ENCODE results near the gene CYSTM1. TPM values are rescaled to one million over a fixed set of nuclear protein-coding genes. Genes with fewer than 3 reads are reported as not detected.

CYSTM1 gene, protein sequence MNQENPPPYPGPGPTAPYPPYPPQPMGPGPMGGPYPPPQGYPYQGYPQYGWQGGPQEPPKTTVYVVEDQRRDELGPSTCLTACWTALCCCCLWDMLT
- total RNA-seq, result 10 to 100 TPM; 37.0 to 51.7 TPM

DNA sequence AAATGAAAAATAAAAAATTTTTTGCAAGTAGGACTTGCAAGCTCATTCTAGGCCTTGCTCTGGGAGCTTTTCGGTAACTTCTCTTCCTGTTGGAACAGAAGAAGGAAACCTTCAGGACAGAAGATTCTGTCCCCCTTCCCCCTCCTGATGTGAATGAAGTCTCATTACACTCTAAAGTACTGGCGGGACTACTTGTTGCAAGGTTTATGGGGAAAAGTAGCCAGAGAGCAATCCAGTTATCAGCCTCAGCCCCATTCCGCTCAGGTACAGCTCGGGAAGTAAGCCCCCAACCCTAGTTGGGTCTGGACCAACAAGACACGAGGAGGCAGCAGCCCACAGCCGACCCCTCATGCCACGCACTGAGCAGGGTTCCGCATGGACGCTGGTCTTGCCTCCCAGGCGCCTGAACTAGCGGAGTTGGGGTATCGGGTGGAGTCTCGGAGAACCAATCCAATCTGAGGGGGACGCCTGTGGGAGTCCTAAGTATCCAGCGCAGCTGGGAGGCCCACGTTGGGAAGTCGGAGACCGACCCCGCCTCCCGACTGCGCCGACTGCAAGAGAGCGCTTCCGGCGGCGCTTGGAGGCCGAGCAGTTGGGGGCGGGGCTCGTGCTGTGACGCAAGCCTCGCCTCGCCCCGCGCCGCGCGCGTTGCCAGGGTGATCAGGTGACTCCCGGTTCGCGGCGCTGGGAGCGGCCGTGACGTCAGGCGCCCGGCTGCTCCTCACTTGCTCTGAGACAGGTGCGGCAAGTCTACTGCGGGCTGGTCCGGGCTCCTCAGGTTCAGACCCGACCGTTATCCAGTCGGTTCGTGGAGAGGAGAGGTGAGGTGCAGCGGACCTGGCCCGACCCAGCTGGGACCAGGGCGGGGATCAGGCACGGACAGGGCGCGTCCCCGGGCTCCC, at the start of gene CYSTM1:
Gene CYSTM1, plus strand, starts transcription at position 724 of the 902 bp plus-strand sequence. CDS start 19,278 bp downstream, outside the sequence.
- intact Hi-C loops (cut with DNase I), result loop anchor here (5.0 to 10.0 kb wide), 2 partner anchors 60 to 173 kb away; partner anchors contain the start of gene HBEGF
- 1% methylated on average over 46 of the region's 61 CpGs for WGBS
- Histone ChIP-seq H3K36me3 (no peaks in the 10 kb centered on the region), H3K4me1 (replicated peaks) (no peaks in the 10 kb centered on the region), H3K9me3 (no peaks in the 10 kb centered on the region), H3K4me3 (peak within 1 kb of the TSS; percentile 88 to 97), H3K27me3 (replicated peaks; ENCODE audit: insufficient read depth) (no peaks in the 10 kb centered on the region), H3K27ac (peak within 1 kb of the TSS; percentile 99)
- peak; percentile 97 for DNase-seq (ENCODE audit: low spot score)
- TF ChIP-seq, protein P1, sequence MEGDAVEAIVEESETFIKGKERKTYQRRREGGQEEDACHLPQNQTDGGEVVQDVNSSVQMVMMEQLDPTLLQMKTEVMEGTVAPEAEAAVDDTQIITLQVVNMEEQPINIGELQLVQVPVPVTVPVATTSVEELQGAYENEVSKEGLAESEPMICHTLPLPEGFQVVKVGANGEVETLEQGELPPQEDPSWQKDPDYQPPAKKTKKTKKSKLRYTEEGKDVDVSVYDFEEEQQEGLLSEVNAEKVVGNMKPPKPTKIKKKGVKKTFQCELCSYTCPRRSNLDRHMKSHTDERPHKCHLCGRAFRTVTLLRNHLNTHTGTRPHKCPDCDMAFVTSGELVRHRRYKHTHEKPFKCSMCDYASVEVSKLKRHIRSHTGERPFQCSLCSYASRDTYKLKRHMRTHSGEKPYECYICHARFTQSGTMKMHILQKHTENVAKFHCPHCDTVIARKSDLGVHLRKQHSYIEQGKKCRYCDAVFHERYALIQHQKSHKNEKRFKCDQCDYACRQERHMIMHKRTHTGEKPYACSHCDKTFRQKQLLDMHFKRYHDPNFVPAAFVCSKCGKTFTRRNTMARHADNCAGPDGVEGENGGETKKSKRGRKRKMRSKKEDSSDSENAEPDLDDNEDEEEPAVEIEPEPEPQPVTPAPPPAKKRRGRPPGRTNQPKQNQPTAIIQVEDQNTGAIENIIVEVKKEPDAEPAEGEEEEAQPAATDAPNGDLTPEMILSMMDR (IDR thresholded peaks at IDR 0.05), result peak in 2 of 4 experiments; percentile 21 to 50
- TF ChIP-seq POLR2A (IDR thresholded peaks at IDR 0.05) (peak; percentile 97), POLR2AphosphoS5 (IDR thresholded peaks at IDR 0.05) (peak; percentile 98)

DNA sequence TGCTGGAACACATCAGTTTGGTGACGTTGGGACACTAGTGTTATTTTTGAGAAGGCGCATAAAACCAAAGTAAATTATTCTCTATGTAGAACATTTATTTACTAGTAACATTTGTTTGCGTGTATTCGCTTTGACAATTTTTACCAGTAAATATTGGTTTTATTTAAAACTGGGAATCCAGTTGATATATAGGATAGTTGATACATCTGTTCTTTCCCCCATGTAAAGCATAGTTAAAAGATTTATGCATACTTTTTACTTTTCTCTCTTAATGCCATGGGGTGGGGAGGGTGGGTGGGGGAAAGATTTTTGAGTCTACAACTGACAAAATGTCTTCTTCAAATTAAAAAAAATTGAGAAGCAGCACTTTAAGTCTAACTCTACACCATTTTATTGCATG, 49.4 kb upstream of the CYSTM1 start, which contains the start of gene IGIP:
Gene IGIP, plus strand, starts transcription at position 301 of the 400 bp plus-strand sequence. CDS start 2,540 bp downstream, outside the sequence.
- TF ChIP-seq POLR2A (IDR thresholded peaks at IDR 0.05) (no peak), POLR2AphosphoS5 (IDR thresholded peaks at IDR 0.05) (no peak)
- TF ChIP-seq, protein P1 (IDR thresholded peaks at IDR 0.05), result no peak
- no peak for DNase-seq (ENCODE audit: low spot score)
- 96% methylated on average over 4 of the region's 4 CpGs for WGBS
- H3K4me1 ChIP-seq (replicated peaks), result no peaks in the 10 kb centered on the region
- H3K9me3 ChIP-seq, result no peaks in the 10 kb centered on the region
- no peak within 1 kb of the TSS for H3K27ac ChIP-seq
- intact Hi-C loops (cut with DNase I), result no loop called here
- H3K4me3 ChIP-seq, result no peak within 1 kb of the TSS
- no peaks in the 10 kb centered on the region for H3K36me3 ChIP-seq
- H3K27me3 ChIP-seq (replicated peaks; ENCODE audit: insufficient read depth), result no peaks in the 10 kb centered on the region

DNA sequence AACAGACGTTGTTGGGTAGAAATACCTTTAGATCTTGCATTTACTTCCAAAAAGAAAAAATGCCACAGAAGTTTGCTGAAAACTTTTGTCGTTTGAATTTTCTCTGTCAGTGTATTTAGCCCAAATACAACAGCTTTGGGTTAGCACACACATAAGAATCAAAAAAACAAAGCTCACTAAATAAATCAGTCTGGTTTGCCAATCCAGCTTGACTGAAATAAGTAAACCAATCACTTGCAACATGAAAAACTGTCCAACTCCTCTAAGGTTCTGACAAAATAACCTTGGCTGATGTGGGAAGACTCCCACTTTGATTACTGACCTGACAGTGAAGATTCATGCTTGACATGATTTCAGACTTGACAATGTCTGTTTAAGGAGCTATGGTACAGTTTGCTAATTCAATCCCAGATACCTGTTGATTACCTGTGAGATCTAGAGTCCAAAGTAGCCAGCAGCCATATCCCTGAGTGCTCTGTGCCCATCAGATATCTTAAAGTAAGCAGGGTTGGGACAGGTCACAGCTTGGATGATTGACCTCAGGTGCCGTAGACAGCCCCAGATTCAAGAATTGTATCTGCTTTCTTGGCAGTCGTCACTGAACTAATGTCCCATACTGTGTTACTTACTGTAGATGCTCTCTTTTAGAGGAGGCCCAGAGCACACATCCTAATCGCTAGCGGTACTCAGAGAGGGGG, 48.5 kb upstream of the CYSTM1 start:
- Histone ChIP-seq H3K4me1 (replicated peaks) (no peaks in the 10 kb centered on the region), H3K9me3 (no peaks in the 10 kb centered on the region), H3K36me3 (no peaks in the 10 kb centered on the region), H3K4me3 (no peak overlapping the region), H3K27ac (no peak overlapping the region), H3K27me3 (replicated peaks; ENCODE audit: insufficient read depth) (no peaks in the 10 kb centered on the region)
- intact Hi-C loops (cut with DNase I), result no loop called here
- 78% methylated on average over 6 of the region's 6 CpGs for WGBS
- TF ChIP-seq POLR2AphosphoS5 (IDR thresholded peaks at IDR 0.05) (no peak), POLR2A (IDR thresholded peaks at IDR 0.05) (no peak)
- TF ChIP-seq, protein P1 (IDR thresholded peaks at IDR 0.05), result no peak
- no peak for DNase-seq (ENCODE audit: low spot score)

DNA sequence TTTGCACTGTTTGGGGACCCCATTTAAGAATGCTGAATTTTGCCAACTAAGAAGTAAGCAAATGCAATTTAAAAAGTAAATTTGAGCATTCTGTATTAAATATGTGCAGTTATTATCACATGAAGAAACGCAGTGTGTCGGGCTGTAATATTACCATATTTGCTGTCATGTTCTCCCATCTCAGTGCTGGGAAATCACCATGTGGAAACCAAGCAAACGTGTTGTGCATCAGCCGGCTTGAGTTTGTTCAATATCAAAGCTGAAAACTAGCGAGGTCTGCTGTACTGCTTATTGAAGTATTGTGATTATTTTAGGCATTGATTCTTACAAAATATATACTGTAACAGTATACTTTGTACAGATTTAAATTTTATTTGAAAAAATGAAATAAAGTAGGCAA, 46.6 kb upstream of the CYSTM1 start:
- intact Hi-C loops (cut with DNase I), result no loop called here
- TF ChIP-seq, protein P1 (IDR thresholded peaks at IDR 0.05), result no peak
- TF ChIP-seq POLR2A (IDR thresholded peaks at IDR 0.05) (no peak), POLR2AphosphoS5 (IDR thresholded peaks at IDR 0.05) (no peak)
- Histone ChIP-seq H3K4me3 (no peak overlapping the region), H3K27ac (no peak overlapping the region), H3K27me3 (replicated peaks; ENCODE audit: insufficient read depth) (no peaks in the 10 kb centered on the region), H3K9me3 (no peaks in the 10 kb centered on the region), H3K36me3 (no peaks in the 10 kb centered on the region), H3K4me1 (replicated peaks) (no peaks in the 10 kb centered on the region)
- no peak for DNase-seq (ENCODE audit: low spot score)
- WGBS, result 92% methylated on average over 5 of the region's 5 CpGs
